GM21423 (cell line): Measurements from ENCODE around the gene CACNB1.

Source experiments
- ATAC-seq: cut with Tn5 transposase; IDR thresholded peaks from one replicate; pipeline ENCODE4 v1.9.1; 2021; ENCODE audit warnings: mild to moderate bottlenecking, moderate library complexity; ENCODE audit not compliant: unreplicated experiment

CACNB1 gene

DNA sequence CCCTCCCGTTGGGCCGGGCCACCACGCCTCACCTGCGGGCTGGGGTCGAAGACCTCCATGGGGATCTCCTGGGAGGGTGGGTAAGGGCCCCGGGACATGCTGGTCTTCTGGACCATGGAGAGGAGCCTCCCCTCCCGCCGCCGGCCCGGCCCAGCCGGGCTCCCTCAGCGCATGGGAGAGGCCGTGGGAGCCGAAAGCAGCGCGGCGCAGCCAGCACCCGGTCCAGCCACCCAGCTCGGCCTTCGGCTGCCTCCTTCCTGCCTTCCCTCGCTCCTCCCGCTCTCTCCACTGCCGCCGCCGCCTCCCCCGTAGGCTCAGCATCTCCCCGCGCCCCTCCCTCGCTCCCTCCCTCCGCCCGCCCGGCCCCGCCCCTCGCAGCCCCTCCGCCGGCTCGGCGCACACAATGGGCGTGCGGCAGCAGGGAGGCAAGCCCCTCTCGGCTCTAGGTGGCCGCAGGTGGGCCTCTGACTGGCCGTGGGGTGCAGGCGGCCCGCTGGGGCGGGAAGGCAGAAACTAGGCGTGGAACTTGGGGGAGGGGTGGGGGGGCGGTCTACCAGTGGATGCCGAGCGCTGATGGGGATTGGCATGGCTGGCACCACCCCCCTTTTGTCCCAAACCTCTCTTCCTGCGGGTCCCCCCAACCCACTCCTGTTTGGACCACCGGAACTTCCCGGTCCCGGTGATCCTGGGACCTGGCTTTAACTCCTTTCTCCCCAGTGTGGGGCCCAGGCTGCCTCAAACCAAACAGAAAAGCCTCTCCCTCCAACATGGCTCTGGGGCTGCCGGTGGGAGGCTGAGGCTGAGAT is at the start of gene CACNB1:
Gene CACNB1 (minus strand): TSS at position 290 of the 806 bp plus-strand sequence. CDS start 174 bp downstream, at position 116.
- peak; percentile 36 for ATAC-seq

DNA sequence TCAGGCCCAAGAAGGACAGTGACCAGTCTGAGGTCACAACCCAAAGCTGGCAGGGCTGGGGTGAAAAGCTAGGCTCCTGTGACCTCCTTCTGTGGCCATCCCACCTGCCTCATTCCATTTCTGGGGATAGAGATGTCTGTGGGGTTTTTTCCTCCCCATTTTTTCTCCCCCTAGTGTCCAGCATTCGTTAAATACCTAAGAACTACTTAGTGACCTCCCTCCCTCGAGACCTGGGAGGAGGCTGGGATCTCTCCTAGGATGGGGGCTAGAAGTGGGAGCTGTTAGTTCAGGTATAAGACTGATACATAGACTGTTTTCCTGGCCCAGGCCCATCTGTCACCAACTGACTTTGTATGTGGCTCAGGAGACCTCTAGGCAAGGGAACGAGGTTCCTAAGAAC is 48.8 kb upstream of the CACNB1 start:
- ATAC-seq = no peak

DNA sequence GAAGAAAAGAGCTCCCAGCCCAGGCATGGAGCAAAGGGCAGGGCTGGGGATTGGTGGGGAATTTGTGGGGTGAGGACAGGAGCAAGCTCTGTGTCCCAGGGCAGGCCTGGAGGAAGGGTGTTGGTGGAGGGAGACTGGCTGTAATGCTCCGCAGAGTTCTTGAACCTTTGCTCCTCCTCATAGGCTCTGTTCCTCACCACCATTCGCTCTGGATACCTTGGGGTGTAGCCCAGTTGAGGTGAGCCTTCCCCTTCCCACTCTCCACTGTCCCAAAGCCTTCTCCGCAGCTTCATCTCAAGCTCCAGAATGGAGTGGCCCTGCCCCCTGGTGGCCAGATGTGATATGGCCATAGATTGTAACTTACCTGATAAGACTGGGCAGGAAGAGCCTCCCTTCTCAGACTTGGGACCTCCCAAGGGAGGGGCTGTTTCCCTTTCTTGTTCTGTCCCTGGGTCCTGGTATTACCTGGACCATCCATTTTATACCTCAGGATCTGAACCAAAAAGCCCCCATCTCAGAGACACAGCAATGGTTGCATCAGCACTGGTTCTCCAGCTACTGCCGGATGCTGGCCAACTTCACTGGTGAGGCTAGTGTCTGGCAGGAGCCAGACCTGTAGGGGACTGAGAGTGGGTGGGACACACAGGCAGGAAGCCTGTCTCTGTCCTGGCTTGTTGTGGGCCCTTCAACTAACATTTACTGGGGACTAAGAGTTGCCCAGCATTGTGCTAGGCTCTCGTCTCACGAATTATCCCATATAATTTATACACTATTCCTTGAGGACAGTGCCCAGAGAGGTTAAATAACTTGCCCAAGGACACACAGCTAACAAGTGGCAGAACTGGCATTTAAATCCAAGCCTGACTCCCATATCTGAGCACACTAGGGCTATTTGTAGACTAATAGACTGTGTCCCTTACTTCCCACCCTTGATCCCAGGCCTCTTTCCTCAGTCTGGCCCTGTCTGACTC is 47.4 kb upstream of the CACNB1 start:
- peak; percentile 58 for ATAC-seq

- ATAC-seq = no peak
Observed at GRCh38 chr17:39244016-39244599, 46.6 kb upstream of the CACNB1 start.

GRCh38 chr17:39243155-39243554 is 45.7 kb upstream of the CACNB1 start:
- ATAC-seq = no peak

GRCh38 chr17:39240631-39241030 is 43.2 kb upstream of the CACNB1 start:
- no peak for ATAC-seq

DNA sequence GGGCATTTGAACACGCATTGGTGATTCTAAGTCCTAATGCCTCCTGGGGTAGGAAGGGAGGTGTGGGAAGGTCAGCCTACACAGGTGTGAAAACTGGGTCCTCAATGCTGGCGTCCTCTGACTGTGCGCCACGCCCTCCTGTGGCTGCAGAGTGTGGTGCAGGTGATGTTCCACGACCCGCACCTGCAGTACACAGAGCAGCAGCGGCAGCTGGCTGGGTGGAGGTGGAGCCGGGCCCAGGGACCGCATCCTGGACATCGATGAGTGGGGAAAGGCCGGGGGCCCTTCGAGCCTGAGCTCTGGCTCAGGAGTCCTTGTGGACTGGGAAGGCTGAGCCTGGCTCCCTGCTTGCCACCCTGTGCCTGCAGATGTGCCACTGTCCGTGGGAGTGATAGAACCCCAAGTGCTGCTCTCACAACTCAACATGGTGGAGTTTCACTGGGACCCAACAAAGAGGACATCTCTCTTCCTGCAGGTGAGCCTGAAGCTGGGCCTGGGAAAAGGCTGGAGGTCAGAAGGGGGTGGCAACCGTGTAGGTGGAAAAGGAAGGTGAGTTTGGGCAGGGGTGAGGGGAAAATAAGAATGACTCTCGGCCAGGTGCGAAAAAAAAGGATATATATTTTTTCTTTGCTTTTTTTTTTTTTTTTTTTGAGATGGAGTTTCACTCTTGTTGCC is 42.3 kb upstream of the CACNB1 start:
- ATAC-seq = no peak

DNA sequence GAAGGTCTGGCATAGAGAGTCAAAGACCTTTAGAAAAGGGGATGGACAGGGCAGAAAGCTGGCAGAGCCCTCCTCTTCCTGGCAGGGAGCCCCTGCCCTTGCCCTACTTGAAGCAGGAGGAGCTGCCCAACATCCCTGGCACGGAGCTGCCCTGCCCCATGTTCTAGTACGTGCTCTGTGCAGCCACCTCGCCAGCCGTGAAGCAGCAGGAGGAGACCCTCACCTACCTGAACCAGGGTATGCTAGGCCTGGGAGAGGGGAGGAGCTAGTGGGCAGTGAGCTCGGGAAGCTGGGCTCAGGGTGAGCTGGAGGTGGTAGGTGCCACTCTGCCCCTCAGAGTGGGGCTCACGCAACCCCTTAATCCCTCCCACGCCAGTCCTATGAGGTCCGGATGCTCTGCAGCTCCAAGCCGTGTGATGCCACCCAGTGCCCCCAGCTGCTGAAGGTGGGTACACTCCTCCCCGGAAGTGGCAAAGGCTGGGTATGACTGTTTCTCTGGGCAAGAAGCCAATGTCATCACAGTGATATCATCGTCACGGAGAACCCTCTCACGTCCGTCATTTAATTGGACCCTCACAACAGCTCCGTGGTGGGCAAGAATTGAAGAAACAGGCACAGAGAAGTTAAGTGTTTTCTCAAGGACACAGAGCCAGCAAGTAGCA is 41.0 kb upstream of the CACNB1 start:
- ATAC-seq = no peak

DNA sequence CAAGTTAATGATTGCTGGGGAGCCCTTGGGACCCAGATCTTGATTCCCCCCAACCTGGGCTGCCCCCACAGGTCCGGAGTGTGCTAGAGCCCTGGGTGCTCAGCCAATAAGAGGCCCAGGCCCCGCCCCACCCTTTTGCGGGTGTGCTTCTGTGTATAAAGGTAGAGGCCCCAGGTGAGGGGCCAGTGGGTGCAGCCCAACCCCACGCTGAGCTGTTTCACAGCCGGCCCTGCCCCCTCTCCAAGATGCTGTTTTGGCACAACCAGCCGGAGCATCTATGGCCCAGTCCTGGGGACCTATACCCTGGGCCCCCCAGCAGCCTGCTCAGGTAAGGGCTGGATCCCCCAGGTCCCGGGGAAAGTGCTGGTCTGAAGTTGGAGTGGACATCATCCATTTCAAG is 40.1 kb upstream of the CACNB1 start:
- ATAC-seq = no peak

DNA sequence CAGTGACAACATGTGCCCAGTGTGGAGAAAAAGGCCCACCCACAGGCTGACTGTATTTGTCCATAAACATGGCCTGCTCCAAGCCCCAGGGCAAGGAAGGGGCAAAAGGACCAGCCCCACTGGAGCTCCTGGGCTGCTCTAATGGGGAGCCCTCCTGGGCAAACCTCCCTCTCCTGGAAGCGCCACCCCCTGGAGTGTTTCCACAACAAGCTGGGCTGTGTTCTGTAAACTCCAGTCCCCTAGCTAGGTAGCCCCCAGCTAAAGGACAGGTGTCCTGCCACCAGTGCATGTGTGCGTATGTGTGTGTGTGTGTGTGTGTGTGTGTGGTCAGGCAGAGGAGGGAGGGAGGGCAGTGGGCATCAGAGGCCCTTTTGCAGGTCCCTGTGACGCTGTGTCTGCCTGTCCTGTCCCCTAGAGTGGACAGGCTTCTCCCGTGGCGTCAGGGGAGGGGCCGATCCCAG is 39.5 kb upstream of the CACNB1 start:
- ATAC-seq = no peak

DNA sequence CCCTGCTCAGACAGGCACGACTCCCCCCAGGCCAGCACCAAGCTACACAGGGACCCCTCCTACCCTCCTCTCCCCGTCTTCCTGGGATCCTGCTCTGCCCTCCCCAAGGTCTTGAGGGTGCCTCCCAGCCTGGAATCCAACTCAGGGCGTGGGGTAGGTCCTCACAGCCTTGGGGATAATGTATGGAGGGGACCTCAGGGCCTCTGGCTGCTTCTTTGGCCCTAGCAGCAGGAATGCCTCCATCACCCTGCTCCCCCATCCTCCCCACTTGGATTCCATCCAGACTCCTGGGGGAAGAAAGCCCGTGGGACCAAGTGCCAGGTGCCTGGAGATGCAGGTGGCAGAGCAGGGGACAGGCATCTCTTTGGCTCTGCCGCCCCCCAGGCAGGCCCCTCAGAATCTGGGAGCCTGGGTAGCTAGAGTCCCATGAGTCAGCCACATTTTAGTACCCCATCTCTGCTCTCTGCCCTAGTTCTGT is 39.0 kb upstream of the CACNB1 start:
- ATAC-seq = no peak

- ATAC-seq = no peak
Observed at GRCh38 chr17:39235555-39236449, 38.3 kb upstream of the CACNB1 start.

DNA sequence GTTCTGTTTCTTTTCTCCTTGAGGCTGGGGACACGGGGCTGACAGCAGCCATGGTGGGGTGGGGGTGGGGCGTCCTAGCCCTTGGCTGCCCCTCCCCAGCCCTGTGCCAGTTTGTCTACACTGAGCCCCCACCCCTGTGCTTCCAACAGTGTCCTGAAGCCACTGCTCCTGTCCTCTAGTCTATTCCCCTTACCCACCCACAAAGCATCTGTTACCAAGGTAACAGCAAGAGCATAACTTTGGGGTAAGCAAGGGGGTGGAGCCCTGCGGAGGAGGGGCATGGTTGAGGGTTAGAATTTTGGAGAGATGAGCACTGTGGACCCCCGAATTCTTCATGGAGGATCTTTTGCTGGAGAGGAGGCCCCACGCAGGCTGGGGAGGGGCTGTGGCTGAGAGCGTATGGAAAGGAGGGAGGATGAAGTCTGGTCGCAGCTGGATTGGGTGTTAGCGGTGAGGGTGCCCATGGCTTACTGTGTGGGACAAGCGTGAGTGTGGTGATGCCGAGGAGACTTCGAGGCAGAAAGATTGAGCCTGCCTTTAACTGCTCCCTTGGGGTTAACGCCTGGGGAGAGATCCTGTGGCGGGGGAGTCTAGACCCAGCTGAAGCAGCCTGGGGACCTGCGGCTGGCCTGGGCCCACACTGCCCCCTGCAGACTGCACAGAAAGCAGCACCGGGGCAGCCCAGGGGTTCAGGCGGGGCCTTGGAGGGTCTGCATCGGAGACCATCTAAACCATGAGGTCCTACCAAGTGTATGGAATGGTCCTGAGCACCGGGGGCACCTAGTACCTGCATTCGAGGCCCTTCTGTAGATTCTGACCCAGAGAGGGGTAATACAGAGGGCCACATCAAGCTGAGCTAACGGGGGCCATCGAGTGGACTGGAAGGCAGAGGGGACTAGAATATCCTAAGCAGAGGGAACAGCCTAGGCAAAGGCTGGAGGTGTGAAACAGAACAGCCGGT is 34.4 kb upstream of the CACNB1 start:
- ATAC-seq = no peak

DNA sequence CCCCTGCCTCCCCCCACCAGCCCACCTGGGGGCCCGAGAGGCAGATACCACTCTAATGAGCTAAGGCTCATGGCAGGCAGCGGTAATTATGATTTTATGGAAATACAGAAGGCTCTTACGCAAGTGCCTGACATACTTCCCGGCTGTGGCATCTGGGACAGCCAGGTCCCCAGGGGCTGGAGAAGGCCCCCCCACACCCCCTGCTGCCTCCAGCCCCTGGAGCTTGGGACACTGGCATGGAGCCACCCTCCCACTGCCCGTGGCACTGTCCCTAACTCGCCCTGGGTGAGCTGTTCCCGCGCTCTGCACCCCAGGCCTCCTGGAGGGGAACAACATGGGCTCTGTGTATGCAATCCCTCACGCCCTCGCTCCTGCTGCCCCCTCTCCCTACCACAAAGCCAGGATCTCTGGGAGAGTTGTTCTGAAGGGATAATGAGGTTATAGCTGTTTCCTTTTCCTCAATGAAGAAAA is 33.7 kb upstream of the CACNB1 start:
- no peak for ATAC-seq

GRCh38 chr17:39230361-39230760 is 32.9 kb upstream of the CACNB1 start:
- ATAC-seq = no peak

GRCh38 chr17:39229274-39229913 is 31.9 kb upstream of the CACNB1 start:
- no peak for ATAC-seq

- ATAC-seq = no peak
Observed at GRCh38 chr17:39227364-39227919, 30.0 kb upstream of the CACNB1 start.
